Measurements from ENCODE around the gene ATXN1. TPM values are rescaled to one million over a fixed set of nuclear protein-coding genes. Genes with fewer than 3 reads are reported as not detected.
A peak's percentile ranks its signal among the peaks of the same experiment; 100 is the strongest.

Gene ATXN1
- polyA plus RNA-seq, 2 of the 4 experiments (the other 2 are of a cell fraction): 2.9 to 8.3 TPM

DNA sequence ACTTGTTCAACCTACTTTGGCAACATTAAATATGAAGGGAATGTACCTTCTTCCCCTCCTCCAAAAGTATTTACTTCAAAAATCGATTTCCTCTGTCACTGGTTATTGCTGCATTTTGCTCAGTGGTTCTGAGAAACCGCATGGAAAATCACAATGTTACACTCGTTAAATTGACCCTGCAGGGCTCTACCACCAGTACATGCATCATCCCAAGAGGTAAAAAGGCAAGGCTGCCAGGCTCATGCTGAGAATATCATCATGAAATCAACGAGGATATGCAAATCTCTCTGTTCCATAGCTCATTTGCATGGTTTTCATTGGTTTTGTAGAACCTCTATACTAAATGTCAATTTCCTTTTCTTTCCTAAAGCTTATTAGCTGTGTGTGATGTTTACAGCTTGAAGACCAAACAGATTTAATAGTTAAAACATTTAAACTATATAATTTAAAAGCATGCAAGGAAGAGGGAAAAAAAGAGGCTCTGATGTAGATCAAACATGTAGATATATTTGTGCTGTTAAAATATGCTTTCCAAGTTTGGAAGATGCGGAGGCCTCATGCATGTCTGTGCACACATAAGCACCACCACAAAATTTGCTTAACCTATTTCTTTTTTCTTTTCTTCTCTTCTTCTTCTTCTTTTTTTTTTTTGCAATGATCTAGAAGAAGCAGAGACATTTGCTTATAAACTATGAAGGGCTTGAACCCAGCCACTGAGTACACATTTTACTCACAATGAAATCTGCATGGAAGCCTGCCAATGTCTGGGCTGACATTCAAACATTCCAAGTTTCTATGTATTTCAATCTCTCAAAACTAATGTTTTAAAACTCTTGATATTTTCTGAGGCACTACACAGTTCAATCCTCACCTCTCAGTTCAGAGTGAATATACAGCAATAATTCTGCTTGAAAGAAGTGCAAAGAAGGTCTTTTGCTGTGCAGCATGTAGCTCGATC, 328.9 kb downstream of the ATXN1 start:
- H3K27ac ChIP-seq: no peak overlapping the region
- FAIRE-seq (no peak), DNase-seq (ENCODE audit: low read depth in 1 of 2, low spot score in 1 of 2) (no peak), ATAC-seq (no peak)
- H3K4me2 ChIP-seq: peak overlapping the region; percentile 17
- CTCF ChIA-PET: no interaction called here
- 66% methylated on average over 6 of the region's 6 CpGs for WGBS (ENCODE audit: missing lambda C conversion rate)
- H3K9me3 ChIP-seq: no peaks in the 10 kb centered on the region
- TF ChIP-seq ZNF302 (CRISPR knock-in tag; IDR thresholded peaks at IDR 0.05) (no peak), HOXA7 (CRISPR knock-in tag; IDR thresholded peaks at IDR 0.05) (no peak), NR3C1 (IDR thresholded peaks at IDR 0.05) (no peak), SMC3 (IDR thresholded peaks at IDR 0.05) (no peak), CBX8 (IDR thresholded peaks at IDR 0.05) (no peak), TP53 (CRISPR knock-in tag; IDR thresholded peaks at IDR 0.05) (no peak)
- POLR2A ChIA-PET: no interaction called here
- H3K4me3 ChIP-seq: no peak overlapping the region
- peaks cover 47% of the 10 kb centered on the region for H3K4me1 ChIP-seq

GRCh38 chr6:16431106-16431505, 330.2 kb downstream of the ATXN1 start:
- WGBS (ENCODE audit: missing lambda C conversion rate): 48% methylated on average over 3 of the region's 3 CpGs
- ATAC-seq (no peak), FAIRE-seq (no peak), DNase-seq (ENCODE audit: low read depth in 1 of 2, low spot score in 1 of 2) (no peak)
- POLR2A ChIA-PET: no interaction called here
- no peak for TF ChIP-seq RARB (CRISPR knock-in tag; IDR thresholded peaks at IDR 0.05)
- no peak for TF ChIP-seq RAD21 (conservative IDR thresholded peaks at IDR 0.05 in 1 of 2, IDR thresholded peaks at IDR 0.05 in 1 of 2)
- no peak for TF ChIP-seq NPAS2 (CRISPR knock-in tag; IDR thresholded peaks at IDR 0.05; ENCODE audit: borderline replicate concordance)
- TF ChIP-seq, protein P1, sequence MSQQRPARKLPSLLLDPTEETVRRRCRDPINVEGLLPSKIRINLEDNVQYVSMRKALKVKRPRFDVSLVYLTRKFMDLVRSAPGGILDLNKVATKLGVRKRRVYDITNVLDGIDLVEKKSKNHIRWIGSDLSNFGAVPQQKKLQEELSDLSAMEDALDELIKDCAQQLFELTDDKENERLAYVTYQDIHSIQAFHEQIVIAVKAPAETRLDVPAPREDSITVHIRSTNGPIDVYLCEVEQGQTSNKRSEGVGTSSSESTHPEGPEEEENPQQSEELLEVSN (IDR thresholded peaks at IDR 0.05; ENCODE audit: borderline replicate concordance, low read depth): no peak
- TF ChIP-seq NFE2L2 (conservative IDR thresholded peaks at IDR 0.05; ENCODE audit: low read length): no peak
- no peak for TF ChIP-seq POLR2AphosphoS2 (conservative IDR thresholded peaks at IDR 0.05; ENCODE audit: low read length)
- TF ChIP-seq, protein P2, sequence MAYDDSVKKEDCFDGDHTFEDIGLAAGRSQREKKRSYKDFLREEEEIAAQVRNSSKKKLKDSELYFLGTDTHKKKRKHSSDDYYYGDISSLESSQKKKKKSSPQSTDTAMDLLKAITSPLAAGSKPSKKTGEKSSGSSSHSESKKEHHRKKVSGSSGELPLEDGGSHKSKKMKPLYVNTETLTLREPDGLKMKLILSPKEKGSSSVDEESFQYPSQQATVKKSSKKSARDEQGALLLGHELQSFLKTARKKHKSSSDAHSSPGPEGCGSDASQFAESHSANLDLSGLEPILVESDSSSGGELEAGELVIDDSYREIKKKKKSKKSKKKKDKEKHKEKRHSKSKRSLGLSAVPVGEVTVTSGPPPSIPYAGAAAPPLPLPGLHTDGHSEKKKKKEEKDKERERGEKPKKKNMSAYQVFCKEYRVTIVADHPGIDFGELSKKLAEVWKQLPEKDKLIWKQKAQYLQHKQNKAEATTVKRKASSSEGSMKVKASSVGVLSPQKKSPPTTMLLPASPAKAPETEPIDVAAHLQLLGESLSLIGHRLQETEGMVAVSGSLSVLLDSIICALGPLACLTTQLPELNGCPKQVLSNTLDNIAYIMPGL (CRISPR knock-in tag; IDR thresholded peaks at IDR 0.05; ENCODE audit: borderline replicate concordance): no peak
- no peak for TF ChIP-seq HOXB13 (CRISPR knock-in tag; IDR thresholded peaks at IDR 0.05; ENCODE audit: low read depth)
- TF ChIP-seq EHF (CRISPR knock-in tag; IDR thresholded peaks at IDR 0.05): no peak
- no peak for TF ChIP-seq ZSCAN20 (CRISPR knock-in tag; IDR thresholded peaks at IDR 0.05)
- no peak for TF ChIP-seq KDM5A (IDR thresholded peaks at IDR 0.05)
- no peak for TF ChIP-seq FOXS1 (CRISPR knock-in tag; IDR thresholded peaks at IDR 0.05)
- no peak for TF ChIP-seq RFX5 (IDR thresholded peaks at IDR 0.05)
- TF ChIP-seq ZFP36 (IDR thresholded peaks at IDR 0.05; ENCODE audit: borderline replicate concordance, partially characterized antibody): no peak
- peak overlapping the region in 1 of 2 experiments; percentile 64; a peak in 2 of 6 replicates for H3K27ac ChIP-seq
- CTCF ChIA-PET: no interaction called here
- no peak overlapping the region for H3K4me3 ChIP-seq
- no peaks in the 10 kb centered on the region for H3K9me3 ChIP-seq
- peak overlapping the region; percentile 66 for H3K4me2 ChIP-seq
- H3K4me1 ChIP-seq: peaks cover 47% of the 10 kb centered on the region

DNA sequence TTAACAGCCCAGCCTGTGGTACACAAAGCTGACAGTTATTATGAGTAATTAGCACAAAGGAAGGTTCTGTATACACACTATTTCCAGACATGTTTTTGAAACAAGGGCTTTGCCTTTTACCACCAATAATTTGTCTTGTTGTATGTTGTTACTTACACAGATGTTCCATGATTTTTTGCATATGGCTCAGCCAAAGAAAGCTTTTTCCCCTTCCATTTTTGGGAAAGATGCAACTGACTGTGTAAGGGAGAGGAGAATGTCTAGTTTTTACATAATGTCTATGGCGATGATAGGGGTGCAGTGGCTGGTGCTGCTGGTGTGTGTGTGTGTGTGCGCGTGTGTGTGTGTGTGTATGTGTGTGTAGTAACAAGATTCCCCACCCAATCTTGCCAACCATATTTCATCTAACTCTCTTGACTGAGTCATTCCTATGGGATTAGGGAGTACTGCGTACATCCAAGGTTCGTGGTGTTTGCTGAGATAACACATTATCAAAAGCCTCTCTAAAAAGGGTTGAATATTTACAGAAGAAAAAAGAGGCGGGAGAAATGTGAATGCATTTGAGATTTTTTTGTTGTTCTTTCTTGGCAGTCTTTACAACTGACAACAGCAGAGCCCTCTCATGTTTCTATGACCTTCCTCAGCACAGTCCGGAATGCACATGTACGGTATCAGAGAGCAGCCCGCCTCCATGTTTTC, 330.7 kb downstream of the ATXN1 start:
- DNase-seq (ENCODE audit: low read depth in 1 of 2, low spot score in 1 of 2): peak in 1 of 2 experiments; percentile 60
- no peak overlapping the region for H3K4me3 ChIP-seq
- TF ChIP-seq FOSL2 (IDR thresholded peaks at IDR 0.05): no peak
- 0 out of 2 replicates have a peak, but pooled peaks have one; percentile 4 for TF ChIP-seq FOSL2 (CRISPR knock-in tag; IDR thresholded peaks at IDR 0.05)
- no peak for TF ChIP-seq CHD2 (IDR thresholded peaks at IDR 0.05; ENCODE audit: low read length, partially characterized antibody)
- no peak for TF ChIP-seq HDAC2 (IDR thresholded peaks at IDR 0.05)
- 0 out of 2 replicates have a peak, but pooled peaks have one; percentile 11 for TF ChIP-seq GATA3 (IDR thresholded peaks at IDR 0.05; ENCODE audit: borderline replicate concordance)

More for the DNA sequence above, 330.7 kb downstream of the ATXN1 start:
- no peak for FAIRE-seq
- Histone ChIP-seq H3K27ac (peak overlapping the region in 1 of 2 experiments; percentile 64; a peak in 2 of 6 replicates), H3K4me1 (peaks cover 47% of the 10 kb centered on the region), H3K9me3 (no peaks in the 10 kb centered on the region), H3K4me2 (peak overlapping the region; percentile 66)
- WGBS (ENCODE audit: missing lambda C conversion rate): 44% methylated on average over 9 of the region's 9 CpGs
- ChIA-PET CTCF (no interaction called here), POLR2A (no interaction called here)
- peak in 1 of 2 experiments; percentile 74; a peak in 4 of 6 replicates for ATAC-seq
